DMS 273 treated with DMSO at 0.1 percent for 48 hours (cell line): ENCODE measurements around the gene SH3BP4.

ENCODE experiments used
- DNase-seq: peaks from one replicate; lab custom pipeline; 2025; lab: John Stamatoyannopoulos, UW

SH3BP4 gene

DNA sequence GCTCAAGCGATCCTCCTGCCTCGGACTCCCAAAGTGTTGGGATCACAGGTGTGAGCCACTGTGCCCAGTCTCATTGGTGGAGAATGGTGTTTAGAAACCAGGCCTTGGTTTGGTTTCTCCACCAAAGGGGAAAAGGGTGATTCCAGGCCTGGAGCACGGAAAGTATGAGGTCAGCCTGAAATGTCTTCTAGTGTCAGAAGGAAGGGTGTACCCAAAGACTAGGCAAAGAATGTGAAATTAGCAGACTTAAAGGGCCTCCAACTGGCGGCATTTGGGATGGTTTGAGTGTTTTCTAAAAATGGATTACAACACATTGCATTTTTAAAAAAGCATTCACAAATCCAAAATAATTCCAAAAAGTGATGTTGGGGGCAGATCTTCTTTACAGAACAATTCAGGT lies 139.6 kb downstream of the SH3BP4 start:
- no peak for DNase-seq

DNA sequence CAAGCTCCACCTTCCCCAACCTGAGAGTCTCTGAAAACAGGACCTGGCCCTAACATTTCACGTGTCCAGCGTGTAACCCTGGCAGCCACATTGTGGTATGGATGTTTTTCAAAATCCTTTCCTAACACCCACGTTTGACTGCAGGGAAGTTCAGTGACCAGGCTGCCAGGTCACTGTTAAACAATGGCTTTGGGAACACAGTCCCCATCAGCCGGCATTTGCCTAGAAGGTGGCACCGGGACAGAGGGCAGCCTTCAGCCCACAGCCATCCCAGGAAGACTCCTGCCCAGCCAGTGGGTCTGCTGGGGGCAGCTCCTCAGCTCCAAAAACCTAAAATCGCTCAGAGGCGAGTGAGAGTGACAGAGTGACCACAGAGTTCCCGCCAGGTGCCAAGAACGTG lies 140.2 kb downstream of the SH3BP4 start:
- no peak for DNase-seq

GRCh38 chr2:235092433-235093223 lies 140.8 kb downstream of the SH3BP4 start:
- no peak for DNase-seq

- DNase-seq, result no peak
These were observed 142.6 kb downstream of the SH3BP4 start for GRCh38 chr2:235094457-235094856.

GRCh38 chr2:235095569-235095968 lies 143.8 kb downstream of the SH3BP4 start:
- DNase-seq, result no peak

GRCh38 chr2:235096447-235096846 lies 144.6 kb downstream of the SH3BP4 start:
- DNase-seq, result no peak

DNA sequence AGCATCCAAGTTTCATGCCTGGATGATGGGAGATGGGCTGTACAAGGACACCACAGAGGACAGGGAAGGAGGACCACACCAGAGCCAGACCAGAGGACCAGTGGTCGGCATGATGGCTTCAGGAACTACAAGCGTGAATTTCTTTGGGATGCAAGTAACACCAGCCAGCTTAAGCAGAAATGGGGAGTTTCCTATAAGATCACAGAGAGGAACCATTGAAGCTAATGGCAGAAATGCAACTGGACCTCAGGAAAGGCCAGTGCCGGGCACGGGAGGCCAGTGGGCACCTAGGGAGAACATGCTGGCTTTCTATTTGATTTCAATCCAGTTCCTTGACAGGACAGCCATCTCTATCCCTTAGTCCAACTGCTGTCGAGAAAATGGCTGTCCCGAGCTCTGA lies 145.4 kb downstream of the SH3BP4 start:
- no peak for DNase-seq

- no peak for DNase-seq
These were observed 146.5 kb downstream of the SH3BP4 start for GRCh38 chr2:235098269-235098668.

- DNase-seq, result no peak
These were observed 147.1 kb downstream of the SH3BP4 start for GRCh38 chr2:235098736-235099494.

- no peak for DNase-seq
These were observed 151.1 kb downstream of the SH3BP4 start for GRCh38 chr2:235102896-235103295.
